AG04450 (cell line): Measurements from ENCODE around the gene PINLYP. TPM values are rescaled to one million over a fixed set of nuclear protein-coding genes. Genes with fewer than 3 reads are reported as not detected.

Experiments used
- CTCF ChIA-PET: fragments of 300-600, 350-600 bp; formaldehyde crosslinking; extraction: SDS; loops from one replicate; lab custom pipeline; 2022; ENCODE audit warnings: antibody characterized with exemption, inconsistent platforms; lab: Charles Lee
- POLR2A ChIA-PET: fragments of 350-600 bp; formaldehyde crosslinking; extraction: SDS; loops from one replicate; lab custom pipeline; 2021; ENCODE audit warnings: antibody characterized with exemption, inconsistent platforms; lab: Yijun Ruan, JAX
- DNase-seq: peaks from one replicate; pipeline ENCODE4 v3.0.0-alpha.2; 2011; ENCODE audit warnings: low read depth, low spot score
- H3K27ac ChIP-seq: one replicate; pipeline ENCODE4 v1.5.1; 2012; ENCODE audit warnings: low read depth, low read length, control low read depth
- H3K27me3 ChIP-seq: one replicate; pipeline ENCODE4 v1.6.0; 2012; ENCODE audit warnings: low read length; ENCODE audit not compliant: control insufficient read depth, insufficient read depth
- H3K4me3 ChIP-seq: 2 replicates; pipeline ENCODE4 v1.5.1; 2011; ENCODE audit warnings: mild to moderate bottlenecking, low read depth, low read length, control low read depth
- H3K9me3 ChIP-seq: 2 replicates; pipeline ENCODE4 v1.5.1; 2012; ENCODE audit warnings: low read length; ENCODE audit not compliant: control insufficient read depth, insufficient read depth
- CTCF ChIP-seq: IDR thresholded peaks from 2 replicates; pipeline ENCODE4 v1.5.1; 2011; ENCODE audit warnings: low read depth, low read length, control low read depth, inconsistent platforms
- polyA plus RNA-seq: library from polyadenylated mRNA; depleted of rRNA; stranded (reverse); fragments of >200 nt; gene quantifications from 2 replicates; pipeline ENCODE4 v1.2.3, GENCODE V29; 2011; rRNA removed

PINLYP gene
- polyA plus RNA-seq, 1 experiment: 1.8 TPM

- H3K4me3 ChIP-seq: no peak overlapping the region
- CTCF ChIA-PET: no interaction called here
- no peak for DNase-seq
- peaks cover 8% of the 10 kb centered on the region for H3K27me3 ChIP-seq
- POLR2A ChIA-PET: no interaction called here
- H3K27ac ChIP-seq: no peak overlapping the region
- no peak for TF ChIP-seq CTCF
- H3K9me3 ChIP-seq: peaks cover 5% of the 10 kb centered on the region; the same call in 1 of the 2 replicates
These were observed 53.2 kb downstream of the PINLYP start for GRCh38 chr19:43628646-43629326.

- POLR2A ChIA-PET: no interaction called here
- Histone ChIP-seq H3K4me3 (no peak overlapping the region), H3K27me3 (peaks cover 16% of the 10 kb centered on the region), H3K9me3 (no peaks in the 10 kb centered on the region; the same call in 1 of the 2 replicates), H3K27ac (no peak overlapping the region)
- no peak for TF ChIP-seq CTCF
- CTCF ChIA-PET: no interaction called here
- DNase-seq: no peak
These were observed 55.9 kb downstream of the PINLYP start for GRCh38 chr19:43631491-43631890.

Other genes starting within 250 kb of the PINLYP start
- 0.19 and 0.41 TPM in 2 replicates for gene CD177, start 222.1 kb upstream of the PINLYP start, polyA plus RNA-seq
- not detected in 2 replicates for gene TEX101, start 160.9 kb upstream of the PINLYP start, polyA plus RNA-seq
- gene LYPD3, start 110.2 kb upstream of the PINLYP start, polyA plus RNA-seq: 0.60 and 1.0 TPM in 2 replicates
- 4.2 and 5.9 TPM in 2 replicates for gene PHLDB3, start 71.1 kb upstream of the PINLYP start, polyA plus RNA-seq
- 104 and 130 TPM in 2 replicates for gene ETHE1, start 48.6 kb upstream of the PINLYP start, polyA plus RNA-seq
- gene ZNF575, start 42.6 kb upstream of the PINLYP start, polyA plus RNA-seq: 0.16 and 0.17 TPM in 2 replicates
- gene XRCC1, start 274 bp upstream of the PINLYP start, polyA plus RNA-seq: 15.2 and 17.7 TPM in 2 replicates
- 11.2 and 11.6 TPM in 2 replicates for gene IRGQ, start 20.3 kb downstream of the PINLYP start, polyA plus RNA-seq
- 9.3 and 11.3 TPM in 2 replicates for gene ZNF576, start 20.8 kb downstream of the PINLYP start, polyA plus RNA-seq
- gene SRRM5, start 36.3 kb downstream of the PINLYP start, polyA plus RNA-seq: 0.07 and 0.12 TPM in 2 replicates
- 18.7 and 23.2 TPM in 2 replicates for gene ZNF428, start 43.8 kb downstream of the PINLYP start, polyA plus RNA-seq
- gene CADM4, start 64.0 kb downstream of the PINLYP start, polyA plus RNA-seq: 3.7 and 5.3 TPM in 2 replicates
- 75.5 and 89.9 TPM in 2 replicates for gene PLAUR, start 94.4 kb downstream of the PINLYP start, polyA plus RNA-seq
- gene IRGC, start 140.3 kb downstream of the PINLYP start, polyA plus RNA-seq: not detected in 2 replicates
- gene SMG9, start 179.2 kb downstream of the PINLYP start, polyA plus RNA-seq: 9.2 and 12.1 TPM in 2 replicates
- gene KCNN4, start 205.2 kb downstream of the PINLYP start, polyA plus RNA-seq: 0.12 and 0.32 TPM in 2 replicates
- gene LYPD5, start 226.6 kb downstream of the PINLYP start, polyA plus RNA-seq: 0.66 and 0.88 TPM in 2 replicates